Measurements from ENCODE around the gene ZNF555.
"Not testable (repeated sequence)": the region's sequence is repeated elsewhere in the genome, so short reads cannot be mapped to it uniquely, and the experiment has no call there.

ZNF555 gene

GRCh38 chr19:2840794-2841791, at the start of gene ZNF555:
TSS of gene ZNF555 (plus strand) at chr19:2841475. CDS start at chr19:2841573, 98 bp downstream.
- peak; percentile 97 to 99 for DNase-seq (ENCODE audit: low read depth in 2 of 2)

GRCh38 chr19:2791876-2792275, 49.4 kb upstream of the ZNF555 start:
- no peak for DNase-seq (ENCODE audit: low read depth in 2 of 2)

- not testable (repeated sequence) for DNase-seq (ENCODE audit: low read depth in 2 of 2)
These were observed 48.6 kb upstream of the ZNF555 start for GRCh38 chr19:2792666-2793065.

GRCh38 chr19:2793126-2793525, 48.1 kb upstream of the ZNF555 start:
- DNase-seq (ENCODE audit: low read depth in 2 of 2): no peak

- DNase-seq (ENCODE audit: low read depth in 2 of 2): no peak
These were observed 47.7 kb upstream of the ZNF555 start for GRCh38 chr19:2793577-2793976.

- DNase-seq (ENCODE audit: low read depth in 2 of 2): no peak
These were observed 45.2 kb upstream of the ZNF555 start for GRCh38 chr19:2795827-2796658.

- DNase-seq (ENCODE audit: low read depth in 2 of 2): no peak
These were observed 44.5 kb upstream of the ZNF555 start for GRCh38 chr19:2796659-2797266.

- DNase-seq (ENCODE audit: low read depth in 2 of 2): no peak
These were observed 44.0 kb upstream of the ZNF555 start for GRCh38 chr19:2797280-2797679.

- no peak for DNase-seq (ENCODE audit: low read depth in 2 of 2)
These were observed 43.1 kb upstream of the ZNF555 start for GRCh38 chr19:2798158-2798685.

- DNase-seq (ENCODE audit: low read depth in 2 of 2): no peak
These were observed 42.5 kb upstream of the ZNF555 start for GRCh38 chr19:2798733-2799132.

GRCh38 chr19:2799273-2800020, 41.8 kb upstream of the ZNF555 start:
- DNase-seq (ENCODE audit: low read depth in 2 of 2): no peak

- no peak for DNase-seq (ENCODE audit: low read depth in 2 of 2)
These were observed 40.8 kb upstream of the ZNF555 start for GRCh38 chr19:2800506-2800905.

- no peak for DNase-seq (ENCODE audit: low read depth in 2 of 2)
These were observed 38.4 kb upstream of the ZNF555 start for GRCh38 chr19:2802826-2803225.

GRCh38 chr19:2803486-2804155, 37.7 kb upstream of the ZNF555 start:
- no peak for DNase-seq (ENCODE audit: low read depth in 2 of 2)

- no peak for DNase-seq (ENCODE audit: low read depth in 2 of 2)
These were observed 36.9 kb upstream of the ZNF555 start for GRCh38 chr19:2804156-2805004.

GRCh38 chr19:2805261-2805900, 35.9 kb upstream of the ZNF555 start:
- DNase-seq (ENCODE audit: low read depth in 2 of 2): no peak

- no peak for DNase-seq (ENCODE audit: low read depth in 2 of 2)
These were observed 35.2 kb upstream of the ZNF555 start for GRCh38 chr19:2805991-2806649.

- no peak for DNase-seq (ENCODE audit: low read depth in 2 of 2)
These were observed 34.4 kb upstream of the ZNF555 start for GRCh38 chr19:2806736-2807378.

All from activated CD8-positive, alpha-beta memory T cell treated with anti-CD3 and anti-CD28 coated beads for 4 hours (primary cell).